ENCODE measurements around the gene CPED1. TPM values are rescaled to one million over a fixed set of nuclear protein-coding genes. Genes with fewer than 3 reads are reported as not detected.
"Not testable (repeated sequence)": the region's sequence is repeated elsewhere in the genome, so short reads cannot be mapped to it uniquely, and the experiment has no call there.

Gene CPED1
- total and polyA plus RNA-seq, 3 donors from 2014 or later: 7.4 to 13.1 (median 11.8) TPM

DNA sequence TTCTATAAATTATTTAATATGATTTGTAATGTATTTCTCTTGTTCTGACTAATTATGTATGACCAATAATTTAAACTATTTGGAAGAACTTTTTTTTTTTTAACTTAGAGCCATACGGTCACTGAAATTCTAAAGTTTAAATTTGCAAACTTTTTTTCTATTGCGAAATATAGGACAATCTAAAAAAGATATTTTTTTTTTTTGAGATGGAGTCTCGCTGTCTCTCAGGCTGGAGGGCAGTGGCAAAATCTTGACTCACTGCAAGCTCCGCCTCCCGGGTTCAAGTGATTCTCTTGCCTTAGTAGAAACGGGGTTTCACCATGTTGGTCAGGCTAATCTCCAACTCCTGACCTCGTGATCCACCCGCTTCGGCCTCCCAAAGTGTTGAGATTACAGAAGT lies 130.5 kb downstream of the CPED1 start:
- no peak overlapping the region for H3K4me3 ChIP-seq
- DNase-seq: no peak
- H3K27me3 ChIP-seq: no peaks in the 10 kb centered on the region
- no peak overlapping the region for H3K27ac ChIP-seq
- WGBS, 2 donors: 95 to 96% methylated on average over 9 of the region's 9 CpGs
- TF ChIP-seq POLR2A (IDR thresholded peaks at IDR 0.05): no peak
- TF ChIP-seq, protein P1, sequence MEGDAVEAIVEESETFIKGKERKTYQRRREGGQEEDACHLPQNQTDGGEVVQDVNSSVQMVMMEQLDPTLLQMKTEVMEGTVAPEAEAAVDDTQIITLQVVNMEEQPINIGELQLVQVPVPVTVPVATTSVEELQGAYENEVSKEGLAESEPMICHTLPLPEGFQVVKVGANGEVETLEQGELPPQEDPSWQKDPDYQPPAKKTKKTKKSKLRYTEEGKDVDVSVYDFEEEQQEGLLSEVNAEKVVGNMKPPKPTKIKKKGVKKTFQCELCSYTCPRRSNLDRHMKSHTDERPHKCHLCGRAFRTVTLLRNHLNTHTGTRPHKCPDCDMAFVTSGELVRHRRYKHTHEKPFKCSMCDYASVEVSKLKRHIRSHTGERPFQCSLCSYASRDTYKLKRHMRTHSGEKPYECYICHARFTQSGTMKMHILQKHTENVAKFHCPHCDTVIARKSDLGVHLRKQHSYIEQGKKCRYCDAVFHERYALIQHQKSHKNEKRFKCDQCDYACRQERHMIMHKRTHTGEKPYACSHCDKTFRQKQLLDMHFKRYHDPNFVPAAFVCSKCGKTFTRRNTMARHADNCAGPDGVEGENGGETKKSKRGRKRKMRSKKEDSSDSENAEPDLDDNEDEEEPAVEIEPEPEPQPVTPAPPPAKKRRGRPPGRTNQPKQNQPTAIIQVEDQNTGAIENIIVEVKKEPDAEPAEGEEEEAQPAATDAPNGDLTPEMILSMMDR (IDR thresholded peaks at IDR 0.05): no peak
- intact Hi-C loops (cut with DNase I; ENCODE audit: low total_unique reads): no loop called here
- no peaks in the 10 kb centered on the region for H3K4me1 ChIP-seq
- no peaks in the 10 kb centered on the region for H3K36me3 ChIP-seq (ENCODE audit: low read depth, missing control alignments)
- H3K9me3 ChIP-seq: no peaks in the 10 kb centered on the region

DNA sequence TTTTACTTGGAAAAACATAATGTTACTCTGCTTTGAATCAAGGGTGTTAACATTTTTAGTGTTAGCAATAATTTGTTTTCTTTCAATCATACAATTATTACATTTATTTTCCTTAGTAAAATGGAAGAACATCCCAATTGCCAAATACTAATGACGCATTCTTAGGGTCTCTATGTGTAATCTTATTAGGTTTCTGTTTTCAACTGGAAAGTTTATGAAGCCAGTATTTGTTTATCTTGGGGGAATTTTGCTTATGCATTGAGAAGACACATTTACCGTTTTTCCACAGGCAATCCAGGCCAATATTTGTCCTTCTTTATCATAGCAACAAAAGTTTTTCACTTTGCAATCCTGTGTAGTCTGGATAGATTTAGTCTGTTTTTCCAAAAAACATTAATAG lies 134.5 kb downstream of the CPED1 start:
- intact Hi-C loops (cut with DNase I; ENCODE audit: low total_unique reads): no loop called here
- no peak for DNase-seq
- 42 to 65% methylated on average over 2 of the region's 2 CpGs for WGBS, 2 donors

DNA sequence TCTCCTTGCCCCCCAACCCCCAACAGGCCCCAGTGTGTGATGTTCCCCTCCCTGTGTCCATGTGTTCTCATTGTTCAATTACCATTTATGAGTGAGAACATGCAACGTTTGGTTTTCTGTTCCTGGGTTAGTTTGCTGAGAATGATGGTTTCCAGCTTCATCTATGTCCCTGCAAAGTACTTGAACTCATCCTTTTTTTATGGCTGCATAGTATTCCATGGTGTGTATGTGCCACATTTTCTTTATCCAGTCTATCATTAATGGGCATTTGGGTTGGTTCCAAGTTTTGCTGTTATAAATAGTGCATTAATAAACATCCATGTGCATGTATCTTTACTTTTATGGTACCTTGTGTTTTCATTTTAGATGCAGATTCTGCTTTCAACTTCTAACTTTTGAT lies 136.9 kb downstream of the CPED1 start:
- WGBS, 2 donors: 79 to 89% methylated on average over 1 of the region's 1 CpG
- intact Hi-C loops (cut with DNase I; ENCODE audit: low total_unique reads): not testable (repeated sequence)

More for the DNA sequence above, 134.5 kb downstream of the CPED1 start:
- Histone ChIP-seq H3K4me3 (no peak overlapping the region), H3K27ac (no peak overlapping the region), H3K27me3 (no peaks in the 10 kb centered on the region), H3K36me3 (ENCODE audit: low read depth, missing control alignments) (no peaks in the 10 kb centered on the region), H3K4me1 (no peaks in the 10 kb centered on the region), H3K9me3 (no peaks in the 10 kb centered on the region)
- TF ChIP-seq, protein P1 (IDR thresholded peaks at IDR 0.05): no peak
- no peak for TF ChIP-seq POLR2A (IDR thresholded peaks at IDR 0.05)

DNA sequence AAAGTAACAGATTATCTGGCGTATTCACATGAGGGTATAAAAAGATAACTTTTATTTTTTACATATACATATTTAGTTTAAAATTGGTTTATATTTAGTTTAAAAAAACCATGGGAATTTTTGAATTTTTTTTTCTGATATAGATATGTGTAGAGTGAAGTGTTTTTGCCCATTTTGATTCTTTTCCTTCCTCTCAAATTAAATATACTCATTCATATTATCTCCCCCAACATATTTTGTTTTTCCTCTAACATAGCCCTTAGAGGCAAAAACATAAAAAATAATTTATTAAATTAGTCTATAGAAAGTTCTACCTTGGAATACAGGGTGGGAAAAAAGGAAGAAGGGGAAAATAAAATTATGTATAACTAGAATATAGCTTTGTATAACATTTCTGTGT lies 137.7 kb downstream of the CPED1 start:
- no peak for DNase-seq
- no peaks in the 10 kb centered on the region for H3K4me1 ChIP-seq
- TF ChIP-seq, protein P1 (IDR thresholded peaks at IDR 0.05): no peak
- no peak for TF ChIP-seq POLR2A (IDR thresholded peaks at IDR 0.05)
- no peak overlapping the region for H3K27ac ChIP-seq
- no peaks in the 10 kb centered on the region for H3K27me3 ChIP-seq
- H3K9me3 ChIP-seq: no peaks in the 10 kb centered on the region
- no peak overlapping the region for H3K4me3 ChIP-seq
- H3K36me3 ChIP-seq (ENCODE audit: low read depth, missing control alignments): no peaks in the 10 kb centered on the region
- WGBS, 2 donors: 89 to 100% methylated on average over 1 of the region's 1 CpG
- intact Hi-C loops (cut with DNase I; ENCODE audit: low total_unique reads): no loop called here

More for the DNA sequence above, 136.9 kb downstream of the CPED1 start:
- H3K9me3 ChIP-seq; H3K27ac ChIP-seq; H3K4me1 ChIP-seq; H3K4me3 ChIP-seq; DNase-seq; H3K36me3 ChIP-seq (ENCODE audit: low read depth, missing control alignments); H3K27me3 ChIP-seq: not testable (repeated sequence)

DNA sequence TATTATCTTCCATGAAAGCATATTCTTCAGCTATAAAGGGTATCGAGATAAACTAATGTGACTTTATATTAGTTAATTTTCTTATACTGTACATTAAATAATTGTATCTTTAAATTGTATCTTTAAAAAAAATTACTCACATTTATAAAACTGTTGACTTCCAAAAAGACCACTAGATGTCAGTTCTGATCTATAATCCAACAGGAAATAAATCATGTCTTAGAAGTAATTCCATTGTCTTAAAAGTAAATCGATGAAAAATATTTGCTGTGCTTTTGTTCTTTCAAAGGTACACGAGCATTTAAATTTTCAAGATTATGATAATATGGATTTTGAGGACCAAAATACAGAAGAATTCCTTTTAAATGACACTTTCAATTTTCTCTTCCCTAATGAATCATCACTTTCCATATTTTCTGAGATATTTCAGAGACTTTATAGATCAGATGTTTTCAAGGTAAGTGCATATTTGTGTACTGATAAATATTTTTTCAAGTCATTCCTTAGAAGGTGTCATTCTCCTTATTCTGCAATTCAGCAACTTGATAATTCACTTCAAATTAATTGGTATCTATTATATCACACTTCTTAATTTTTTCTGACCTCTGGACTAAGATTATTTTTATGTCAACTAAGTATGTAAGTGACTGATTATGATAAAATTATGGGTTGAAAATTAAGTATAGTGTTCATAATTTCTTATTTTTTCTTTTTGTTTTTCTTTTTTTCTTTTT lies 138.5 kb downstream of the CPED1 start:
- Histone ChIP-seq H3K27me3 (no peaks in the 10 kb centered on the region), H3K4me3 (no peak overlapping the region), H3K27ac (no peak overlapping the region), H3K9me3 (no peaks in the 10 kb centered on the region), H3K36me3 (ENCODE audit: low read depth, missing control alignments) (no peaks in the 10 kb centered on the region), H3K4me1 (no peaks in the 10 kb centered on the region)
- 63 to 72% methylated on average over 3 of the region's 3 CpGs for WGBS, 2 donors
- TF ChIP-seq POLR2A (IDR thresholded peaks at IDR 0.05): no peak
- TF ChIP-seq, protein P1 (IDR thresholded peaks at IDR 0.05): no peak
- intact Hi-C loops (cut with DNase I; ENCODE audit: low total_unique reads): no loop called here
- DNase-seq: no peak

All from testis (tissue), 3 donors.